Ishikawa (cell line): ENCODE data around the gene UBE2Q2.

Experiments used
- CEBPB ChIP-seq: IDR thresholded peaks from 2 replicates; pipeline ENCODE4 v1.6.1; 2012
- CREB1 ChIP-seq: IDR thresholded peaks from 2 replicates; pipeline ENCODE4 v1.6.1; 2012; ENCODE audit warnings: low read depth
- EP300 ChIP-seq: IDR thresholded peaks from 2 replicates; pipeline ENCODE4 v1.6.1; 2012; ENCODE audit warnings: borderline replicate concordance
- FOXM1 ChIP-seq: IDR thresholded peaks from 2 replicates; pipeline ENCODE4 v1.6.1; 2012; ENCODE audit warnings: low read depth, borderline replicate concordance
- RAD21 ChIP-seq: IDR thresholded peaks from 2 replicates; pipeline ENCODE4 v1.6.1; 2012; ENCODE audit warnings: low read depth
- TAF1 ChIP-seq: IDR thresholded peaks from 2 replicates; pipeline ENCODE4 v1.6.1; 2012; ENCODE audit warnings: low read depth, mild to moderate bottlenecking
- TF ChIP-seq, protein P1 (sequence below): IDR thresholded peaks from 2 replicates; pipeline ENCODE4 v1.6.1; 2012
- TF ChIP-seq, protein P2 (sequence below): IDR thresholded peaks from 2 replicates; pipeline ENCODE4 v1.6.1; 2012; ENCODE audit warnings: low read depth, mild to moderate bottlenecking

DNA sequence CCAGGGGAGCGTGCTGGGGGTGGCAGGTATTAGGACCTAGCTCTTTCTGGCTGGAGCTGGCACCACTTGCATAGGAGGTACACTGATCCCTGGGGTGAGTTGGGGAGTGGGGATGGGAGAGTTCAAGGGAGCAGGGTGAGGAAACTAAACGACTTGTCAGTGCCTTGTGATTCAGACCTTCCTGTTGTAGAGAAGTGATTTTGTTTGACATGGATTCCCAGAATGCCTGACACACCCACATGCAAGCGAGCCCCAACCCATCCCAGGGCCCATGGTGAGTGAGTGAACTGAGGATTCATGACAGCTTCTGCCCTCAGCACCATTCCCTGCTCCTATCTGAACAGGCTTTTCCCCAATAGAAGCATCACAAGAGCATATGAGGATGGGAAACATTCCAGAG, 15.6 kb upstream of the UBE2Q2 start:
- TF ChIP-seq RAD21 = no peak
- TF ChIP-seq EP300 = no peak
- TF ChIP-seq, protein P1, sequence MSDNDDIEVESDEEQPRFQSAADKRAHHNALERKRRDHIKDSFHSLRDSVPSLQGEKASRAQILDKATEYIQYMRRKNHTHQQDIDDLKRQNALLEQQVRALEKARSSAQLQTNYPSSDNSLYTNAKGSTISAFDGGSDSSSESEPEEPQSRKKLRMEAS = no peak
- no peak for TF ChIP-seq CEBPB
- TF ChIP-seq FOXM1 = no peak
- TF ChIP-seq, protein P2, sequence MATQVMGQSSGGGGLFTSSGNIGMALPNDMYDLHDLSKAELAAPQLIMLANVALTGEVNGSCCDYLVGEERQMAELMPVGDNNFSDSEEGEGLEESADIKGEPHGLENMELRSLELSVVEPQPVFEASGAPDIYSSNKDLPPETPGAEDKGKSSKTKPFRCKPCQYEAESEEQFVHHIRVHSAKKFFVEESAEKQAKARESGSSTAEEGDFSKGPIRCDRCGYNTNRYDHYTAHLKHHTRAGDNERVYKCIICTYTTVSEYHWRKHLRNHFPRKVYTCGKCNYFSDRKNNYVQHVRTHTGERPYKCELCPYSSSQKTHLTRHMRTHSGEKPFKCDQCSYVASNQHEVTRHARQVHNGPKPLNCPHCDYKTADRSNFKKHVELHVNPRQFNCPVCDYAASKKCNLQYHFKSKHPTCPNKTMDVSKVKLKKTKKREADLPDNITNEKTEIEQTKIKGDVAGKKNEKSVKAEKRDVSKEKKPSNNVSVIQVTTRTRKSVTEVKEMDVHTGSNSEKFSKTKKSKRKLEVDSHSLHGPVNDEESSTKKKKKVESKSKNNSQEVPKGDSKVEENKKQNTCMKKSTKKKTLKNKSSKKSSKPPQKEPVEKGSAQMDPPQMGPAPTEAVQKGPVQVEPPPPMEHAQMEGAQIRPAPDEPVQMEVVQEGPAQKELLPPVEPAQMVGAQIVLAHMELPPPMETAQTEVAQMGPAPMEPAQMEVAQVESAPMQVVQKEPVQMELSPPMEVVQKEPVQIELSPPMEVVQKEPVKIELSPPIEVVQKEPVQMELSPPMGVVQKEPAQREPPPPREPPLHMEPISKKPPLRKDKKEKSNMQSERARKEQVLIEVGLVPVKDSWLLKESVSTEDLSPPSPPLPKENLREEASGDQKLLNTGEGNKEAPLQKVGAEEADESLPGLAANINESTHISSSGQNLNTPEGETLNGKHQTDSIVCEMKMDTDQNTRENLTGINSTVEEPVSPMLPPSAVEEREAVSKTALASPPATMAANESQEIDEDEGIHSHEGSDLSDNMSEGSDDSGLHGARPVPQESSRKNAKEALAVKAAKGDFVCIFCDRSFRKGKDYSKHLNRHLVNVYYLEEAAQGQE = no peak
- no peak for TF ChIP-seq TAF1
- TF ChIP-seq CREB1 = no peak
